Measurements from ENCODE around the gene EFCAB6. TPM values are rescaled to one million over a fixed set of nuclear protein-coding genes. Genes with fewer than 3 reads are reported as not detected.

The EFCAB6 gene
- total RNA-seq, 1 donor from 2014 or later: 7.0 TPM

GRCh38 chr22:43827003-43827735, 15.1 kb upstream of the EFCAB6 start:
- no peak for DNase-seq (ENCODE audit: low spot score, unreplicated experiment)
- no peak overlapping the region for H3K27ac Mint-ChIP-seq
- no peaks in the 10 kb centered on the region for H3K9me3 Mint-ChIP-seq (ENCODE audit: low read depth)
- H3K27me3 Mint-ChIP-seq: no peaks in the 10 kb centered on the region
- H3K4me1 Mint-ChIP-seq (ENCODE audit: low read depth): peaks cover 22% of the 10 kb centered on the region
- no peak overlapping the region for H3K4me3 Mint-ChIP-seq (ENCODE audit: low read depth)
- H3K36me3 Mint-ChIP-seq (ENCODE audit: insufficient read depth): no peaks in the 10 kb centered on the region
- no peak for TF ChIP-seq CTCF (IDR thresholded peaks at IDR 0.05; ENCODE audit: unreplicated experiment)

GRCh38 chr22:43826142-43827002, 14.3 kb upstream of the EFCAB6 start:
- no peaks in the 10 kb centered on the region for H3K9me3 Mint-ChIP-seq (ENCODE audit: low read depth)
- DNase-seq (ENCODE audit: low spot score, unreplicated experiment): no peak
- H3K36me3 Mint-ChIP-seq (ENCODE audit: insufficient read depth): no peaks in the 10 kb centered on the region
- H3K27ac Mint-ChIP-seq: no peak overlapping the region
- no peak overlapping the region for H3K4me3 Mint-ChIP-seq (ENCODE audit: low read depth)
- TF ChIP-seq CTCF (IDR thresholded peaks at IDR 0.05; ENCODE audit: unreplicated experiment): peak; percentile 19
- no peaks in the 10 kb centered on the region for H3K27me3 Mint-ChIP-seq
- H3K4me1 Mint-ChIP-seq (ENCODE audit: low read depth): peaks cover 23% of the 10 kb centered on the region

- DNase-seq (ENCODE audit: low spot score, unreplicated experiment): no peak
- Mint-ChIP-seq H3K4me3 (ENCODE audit: low read depth) (no peak overlapping the region), H3K27me3 (no peaks in the 10 kb centered on the region), H3K4me1 (ENCODE audit: low read depth) (peaks cover 30% of the 10 kb centered on the region), H3K27ac (no peak overlapping the region), H3K36me3 (ENCODE audit: insufficient read depth) (no peaks in the 10 kb centered on the region), H3K9me3 (ENCODE audit: low read depth) (no peaks in the 10 kb centered on the region)
- no peak for TF ChIP-seq CTCF (IDR thresholded peaks at IDR 0.05; ENCODE audit: unreplicated experiment)
Measured at GRCh38 chr22:43825651-43826050, 13.5 kb upstream of the EFCAB6 start.

- H3K4me1 Mint-ChIP-seq (ENCODE audit: low read depth): peaks cover 32% of the 10 kb centered on the region
- no peak overlapping the region for H3K4me3 Mint-ChIP-seq (ENCODE audit: low read depth)
- no peaks in the 10 kb centered on the region for H3K27me3 Mint-ChIP-seq
- no peaks in the 10 kb centered on the region for H3K36me3 Mint-ChIP-seq (ENCODE audit: insufficient read depth)
- DNase-seq (ENCODE audit: low spot score, unreplicated experiment): no peak
- no peak for TF ChIP-seq CTCF (IDR thresholded peaks at IDR 0.05; ENCODE audit: unreplicated experiment)
- no peaks in the 10 kb centered on the region for H3K9me3 Mint-ChIP-seq (ENCODE audit: low read depth)
- peak overlapping the region; percentile 83 for H3K27ac Mint-ChIP-seq
Measured at GRCh38 chr22:43824724-43825420, 12.8 kb upstream of the EFCAB6 start.
